ENCODE measurements around the gene BMP5.

Gene BMP5

DNA sequence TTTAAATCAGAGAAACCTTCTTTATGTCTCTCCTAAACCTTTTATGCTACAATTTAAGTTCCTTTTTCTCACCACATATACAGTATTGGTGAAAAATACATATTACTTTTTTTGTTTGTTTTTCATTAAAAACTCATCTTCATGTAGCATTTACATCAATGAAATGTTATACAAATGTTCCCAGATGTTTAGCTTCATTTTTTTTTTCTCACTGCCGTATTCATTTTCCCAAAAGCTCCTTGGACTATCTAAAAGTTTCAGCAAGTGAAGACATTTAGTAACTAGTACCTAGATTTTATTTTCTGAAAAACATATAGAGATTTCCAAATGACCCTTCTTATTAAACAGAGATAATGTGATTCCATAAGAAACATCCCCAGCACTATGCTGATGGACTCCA, 128.9 kb downstream of the BMP5 start:
- Mint-ChIP-seq H3K9me3 (peaks cover 25% of the 10 kb centered on the region), H3K4me1 (no peaks in the 10 kb centered on the region), H3K4me3 (no peak overlapping the region), H3K36me3 (no peaks in the 10 kb centered on the region), H3K27ac (no peak overlapping the region)
- DNase-seq (ENCODE audit: low spot score in 2 of 2) (no peak), ATAC-seq (no peak)

DNA sequence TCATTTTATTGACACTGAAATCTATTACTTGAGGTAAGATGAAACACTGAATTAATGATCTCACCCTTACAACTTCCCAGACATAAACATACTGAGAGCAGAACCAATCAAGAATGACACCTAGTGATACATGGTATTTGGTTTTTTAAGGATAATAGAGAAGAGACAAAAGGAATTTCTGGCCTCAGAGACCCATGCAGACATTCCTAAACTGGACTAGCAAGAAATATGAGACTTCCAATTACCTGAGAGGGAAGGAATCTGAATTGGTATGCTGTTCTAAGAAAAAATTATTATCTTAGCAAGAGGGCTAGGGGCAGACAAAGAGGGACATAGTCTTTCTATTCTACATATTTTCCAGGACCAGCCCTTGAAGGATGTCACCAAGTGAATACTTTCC, 141.1 kb downstream of the BMP5 start:
- Mint-ChIP-seq H3K9me3 (peaks cover 21% of the 10 kb centered on the region), H3K4me1 (no peaks in the 10 kb centered on the region), H3K27ac (no peak overlapping the region), H3K4me3 (no peak overlapping the region), H3K36me3 (no peaks in the 10 kb centered on the region)
- ATAC-seq (no peak), DNase-seq (ENCODE audit: low spot score in 2 of 2) (no peak)

DNA sequence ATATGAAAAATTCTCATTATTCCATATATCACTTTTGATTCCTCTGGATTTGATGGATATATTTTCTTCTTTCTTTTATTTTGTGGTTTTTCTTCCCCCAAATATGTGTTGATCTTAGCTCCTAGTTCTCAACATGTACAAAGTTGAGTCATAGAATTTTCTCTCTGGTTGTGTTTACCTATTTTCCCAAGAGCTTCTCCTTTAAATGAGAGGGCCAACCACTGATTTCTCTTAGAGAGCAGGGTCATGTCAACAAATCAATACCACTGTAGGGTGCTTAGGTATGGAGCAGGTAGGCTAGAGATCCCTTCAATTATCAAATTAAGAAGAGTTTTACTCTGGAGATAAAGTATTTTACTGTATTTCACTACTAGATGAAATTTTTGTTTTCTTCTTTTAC, 145.7 kb downstream of the BMP5 start:
- no peaks in the 10 kb centered on the region for H3K4me1 Mint-ChIP-seq
- no peak for ATAC-seq
- H3K27ac Mint-ChIP-seq: no peak overlapping the region
- H3K4me3 Mint-ChIP-seq: no peak overlapping the region
- H3K9me3 Mint-ChIP-seq: peaks cover 12% of the 10 kb centered on the region
- H3K36me3 Mint-ChIP-seq: no peaks in the 10 kb centered on the region
- DNase-seq (ENCODE audit: low spot score in 2 of 2): no peak

DNA sequence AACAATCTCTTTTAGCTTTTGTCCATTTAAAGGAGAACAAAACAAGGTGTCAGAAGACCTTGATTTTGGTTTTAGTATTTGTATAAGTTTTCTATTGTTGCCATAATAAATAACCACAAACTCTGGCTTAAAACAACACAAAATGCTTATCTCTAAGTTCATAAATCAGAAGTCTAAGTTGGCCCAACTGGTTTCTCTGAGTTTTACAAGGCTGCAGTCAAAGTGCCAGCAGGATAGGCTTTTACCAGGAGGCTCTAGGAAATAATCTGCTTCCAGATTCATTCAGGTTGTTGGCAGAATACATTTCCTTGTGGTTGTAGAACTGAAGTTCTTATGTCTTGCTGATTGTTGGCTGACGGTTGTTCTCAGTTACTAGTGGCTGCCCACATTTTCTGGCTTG, 149.2 kb downstream of the BMP5 start:
- ATAC-seq (no peak), DNase-seq (ENCODE audit: low spot score in 2 of 2) (no peak)
- Mint-ChIP-seq H3K27ac (no peak overlapping the region), H3K9me3 (peaks cover 9% of the 10 kb centered on the region), H3K4me3 (no peak overlapping the region), H3K4me1 (no peaks in the 10 kb centered on the region), H3K36me3 (no peaks in the 10 kb centered on the region)

DNA sequence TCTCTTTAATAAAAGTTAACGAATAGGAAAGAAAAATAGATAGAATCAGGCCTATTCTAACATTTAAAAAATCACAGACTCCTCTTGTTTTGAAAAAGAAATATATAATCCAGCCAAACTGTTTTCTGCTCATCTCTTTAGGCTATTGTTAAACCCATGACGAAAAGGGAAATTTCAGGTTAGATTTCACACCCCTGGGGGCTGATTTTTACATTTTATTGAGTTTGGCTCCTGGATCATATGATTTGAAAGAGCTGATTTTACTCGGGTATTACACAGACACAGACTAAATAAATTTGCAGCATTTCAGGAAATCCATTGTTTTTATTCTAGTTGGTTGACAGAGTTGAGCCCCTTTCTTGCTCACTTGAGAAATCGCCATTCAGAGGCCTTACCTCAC, 160.6 kb downstream of the BMP5 start:
- Mint-ChIP-seq H3K4me1 (no peaks in the 10 kb centered on the region), H3K27ac (no peak overlapping the region), H3K36me3 (no peaks in the 10 kb centered on the region), H3K4me3 (no peak overlapping the region), H3K9me3 (peaks cover 16% of the 10 kb centered on the region)
- DNase-seq (ENCODE audit: low spot score in 2 of 2) (no peak), ATAC-seq (no peak)

DNA sequence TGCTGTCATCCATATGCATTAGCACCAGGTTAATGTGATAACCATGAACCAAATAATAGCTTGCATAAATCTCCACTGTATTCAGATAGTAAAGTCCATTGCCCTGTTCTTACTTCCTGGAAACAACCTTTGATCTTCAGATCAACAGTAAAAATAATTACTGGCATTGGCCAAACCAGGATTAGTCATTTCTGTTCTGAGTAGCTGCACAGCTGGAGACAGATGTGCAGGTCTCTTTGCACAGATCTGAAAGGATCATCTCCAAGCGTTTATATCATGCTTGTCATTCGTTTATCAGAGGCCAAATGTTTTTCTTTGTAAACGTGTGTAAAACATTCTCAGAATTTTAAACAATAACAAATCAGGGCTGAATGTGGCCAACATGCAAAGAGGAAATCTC, 162.0 kb downstream of the BMP5 start:
- Mint-ChIP-seq H3K27ac (no peak overlapping the region), H3K9me3 (peaks cover 18% of the 10 kb centered on the region), H3K4me1 (no peaks in the 10 kb centered on the region), H3K36me3 (no peaks in the 10 kb centered on the region), H3K4me3 (no peak overlapping the region)
- ATAC-seq: no peak
- no peak for DNase-seq (ENCODE audit: low spot score in 2 of 2)

DNA sequence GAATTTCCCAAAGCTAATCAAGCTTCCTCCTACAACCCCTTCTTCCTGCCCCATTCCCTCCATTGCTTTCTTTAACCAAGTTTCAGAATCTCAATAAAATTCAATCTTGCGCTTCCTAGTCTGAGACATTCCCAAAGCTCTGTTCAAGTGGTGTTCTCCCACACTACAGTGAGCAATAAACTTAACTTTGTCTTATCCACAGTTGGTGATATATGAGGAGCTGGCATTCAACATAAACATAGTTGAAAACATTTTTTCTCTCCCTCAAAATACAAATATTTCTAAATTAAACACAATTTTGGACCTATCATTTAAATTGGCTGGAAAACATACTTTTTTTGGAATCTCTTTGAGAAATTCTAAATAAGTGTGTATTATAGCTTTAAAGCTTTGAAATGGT, 166.7 kb downstream of the BMP5 start:
- no peak overlapping the region for H3K4me3 Mint-ChIP-seq
- DNase-seq (ENCODE audit: low spot score in 2 of 2) (no peak), ATAC-seq (no peak)
- H3K4me1 Mint-ChIP-seq: no peaks in the 10 kb centered on the region
- H3K36me3 Mint-ChIP-seq: no peaks in the 10 kb centered on the region
- H3K27ac Mint-ChIP-seq: no peak overlapping the region
- H3K9me3 Mint-ChIP-seq: peaks cover 8% of the 10 kb centered on the region

DNA sequence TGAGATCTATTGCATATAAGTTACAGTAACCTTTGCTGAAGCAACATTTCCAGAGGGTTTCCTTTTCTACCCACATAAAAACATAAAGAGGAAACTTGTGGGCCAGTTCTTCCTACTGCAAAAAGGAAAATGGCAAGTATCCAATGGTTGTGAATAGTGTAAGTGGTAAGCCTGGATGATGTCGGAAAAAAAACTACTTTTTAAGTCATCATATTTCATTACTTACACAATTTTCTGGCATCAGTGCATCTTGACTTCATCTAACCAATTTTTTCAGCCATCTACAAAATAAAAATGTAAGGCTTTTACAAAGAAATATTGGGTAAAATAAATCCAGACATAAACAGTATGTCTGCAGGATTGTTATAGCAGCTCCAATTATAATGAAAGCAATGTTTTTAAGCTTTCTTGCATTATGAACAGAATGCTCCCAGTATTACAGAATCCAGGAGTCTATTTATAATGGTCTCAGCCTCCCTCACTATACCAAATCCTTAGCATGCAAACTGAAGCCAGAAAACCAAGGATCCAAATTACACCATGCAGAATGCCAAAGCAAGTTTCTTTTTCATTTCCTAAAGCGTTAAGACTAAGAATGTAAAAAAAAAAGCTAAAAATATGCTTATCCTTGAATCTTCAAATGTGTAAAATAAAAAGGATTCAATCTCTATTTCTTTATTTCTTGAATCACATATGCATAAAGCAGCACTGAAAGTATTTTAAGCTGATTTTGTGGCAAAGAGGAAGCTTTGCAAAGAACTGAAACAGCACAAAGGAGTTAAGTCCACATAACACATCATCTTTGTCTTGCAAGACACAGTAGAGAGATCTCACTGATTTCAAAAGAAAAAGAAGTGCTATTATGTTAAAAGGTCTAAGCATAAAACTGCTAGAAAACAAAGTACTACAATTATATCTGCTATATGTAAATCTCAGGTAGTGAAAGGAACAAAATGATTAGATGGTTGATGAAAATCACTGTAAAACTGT, 169.6 kb downstream of the BMP5 start:
- no peak overlapping the region for H3K4me3 Mint-ChIP-seq
- H3K9me3 Mint-ChIP-seq: peaks cover 14% of the 10 kb centered on the region
- no peaks in the 10 kb centered on the region for H3K36me3 Mint-ChIP-seq
- no peak for DNase-seq (ENCODE audit: low spot score in 2 of 2)
- ATAC-seq: no peak
- no peaks in the 10 kb centered on the region for H3K4me1 Mint-ChIP-seq
- no peak overlapping the region for H3K27ac Mint-ChIP-seq

DNA sequence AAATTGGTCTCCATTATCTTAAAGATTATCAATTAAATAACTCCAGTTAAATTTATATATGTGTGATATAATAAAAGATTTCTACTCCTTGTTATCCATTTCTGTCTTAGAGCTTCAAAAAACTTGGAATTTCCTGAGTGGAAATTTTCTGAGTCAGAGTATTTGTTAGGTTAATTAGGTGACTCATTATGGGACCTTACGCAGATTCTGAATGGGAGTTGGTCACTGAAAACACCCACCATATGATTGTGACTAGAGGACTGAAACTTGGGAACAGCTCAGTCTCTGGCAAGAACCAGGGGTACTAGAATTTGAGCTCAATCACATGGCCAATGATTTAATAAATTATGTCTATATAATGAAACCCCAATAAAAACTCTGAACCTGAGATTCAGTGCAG, 171.0 kb downstream of the BMP5 start:
- ATAC-seq (no peak), DNase-seq (ENCODE audit: low spot score in 2 of 2) (no peak)
- peaks cover 19% of the 10 kb centered on the region for H3K9me3 Mint-ChIP-seq
- no peaks in the 10 kb centered on the region for H3K36me3 Mint-ChIP-seq
- no peak overlapping the region for H3K27ac Mint-ChIP-seq
- H3K4me1 Mint-ChIP-seq: no peaks in the 10 kb centered on the region
- H3K4me3 Mint-ChIP-seq: no peak overlapping the region

Data from stimulated activated effector memory CD8-positive, alpha-beta T cell treated with anti-CD3 and anti-CD28 coated beads, Interleukin-12 subunit alpha, Interleukin-12 subunit beta, amount 100 ng/mL, for 72 hours (primary cell).